GM08714 (cell line): ENCODE results near the gene BMP6.

Experiments
- H3K4me3 ChIP-seq: fragments of 200-500 bp; sonication (Bioruptor generic); 2 replicates; pipeline ENCODE4 v1.5.1; 2014; ENCODE audit warnings: mild to moderate bottlenecking, low read length, inconsistent platforms
- ZNF274 ChIP-seq: IDR thresholded peaks from 2 replicates; pipeline ENCODE4 v1.6.1; 2012; ENCODE audit warnings: mild to moderate bottlenecking, low read depth, low read length

The BMP6 gene

DNA sequence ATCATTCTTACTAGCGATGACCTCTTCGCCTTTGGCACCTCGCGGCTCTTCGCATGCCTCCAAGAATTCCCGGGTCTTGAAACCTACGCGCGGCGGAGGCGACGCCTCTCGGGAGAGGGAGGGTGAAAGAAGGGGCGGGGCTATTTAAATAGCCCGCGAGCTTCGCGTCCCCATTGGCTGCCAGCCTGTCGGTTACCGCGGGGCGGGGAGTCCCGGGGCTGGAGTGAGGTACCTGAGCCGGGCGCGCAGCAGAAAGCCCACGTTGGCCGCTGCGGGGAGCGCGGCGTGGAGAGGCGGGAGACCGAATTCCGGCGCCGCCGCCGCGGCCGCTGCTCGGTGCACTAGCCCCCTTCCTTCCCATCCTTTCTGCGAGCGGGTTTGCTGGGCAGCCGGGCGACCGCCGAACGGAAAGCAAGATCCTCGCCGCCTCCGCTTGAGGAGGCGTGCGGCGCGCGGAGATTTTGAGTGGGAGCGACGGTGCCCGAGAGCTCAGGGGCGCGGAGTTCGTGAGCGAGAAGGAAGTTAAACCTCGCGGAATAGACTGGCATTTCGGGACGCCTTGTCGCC lies at the start of gene BMP6:
Gene BMP6 (plus strand): TSS at position 251 of the 567 bp plus-strand sequence. CDS start 857 bp downstream, outside the sequence.
- TF ChIP-seq ZNF274 = no peak

DNA sequence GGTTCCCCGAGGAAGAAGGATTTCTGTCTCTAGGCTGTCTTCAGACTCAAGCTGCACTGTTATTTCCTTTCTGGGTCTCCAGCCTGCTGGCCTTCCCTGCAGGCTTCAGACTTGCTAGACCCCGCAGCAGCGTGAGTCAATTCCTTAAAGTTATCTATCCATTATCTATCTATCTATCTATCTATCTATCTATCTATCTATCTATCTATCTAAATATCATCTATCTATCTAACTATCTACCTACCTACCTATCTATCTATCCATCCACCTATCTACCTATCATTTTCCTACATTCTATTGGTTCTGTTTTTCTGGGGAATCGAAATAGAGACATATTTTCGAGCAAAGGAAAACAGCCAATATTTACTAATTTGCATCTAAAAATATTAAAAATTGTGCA lies 48.7 kb upstream of the BMP6 start:
- no peak for TF ChIP-seq ZNF274
- H3K4me3 ChIP-seq = no peak overlapping the region

More for the DNA sequence above, at the start of gene BMP6:
- peak within 1 kb of the TSS; percentile 55; the same call in 1 of the 2 replicates for H3K4me3 ChIP-seq

DNA sequence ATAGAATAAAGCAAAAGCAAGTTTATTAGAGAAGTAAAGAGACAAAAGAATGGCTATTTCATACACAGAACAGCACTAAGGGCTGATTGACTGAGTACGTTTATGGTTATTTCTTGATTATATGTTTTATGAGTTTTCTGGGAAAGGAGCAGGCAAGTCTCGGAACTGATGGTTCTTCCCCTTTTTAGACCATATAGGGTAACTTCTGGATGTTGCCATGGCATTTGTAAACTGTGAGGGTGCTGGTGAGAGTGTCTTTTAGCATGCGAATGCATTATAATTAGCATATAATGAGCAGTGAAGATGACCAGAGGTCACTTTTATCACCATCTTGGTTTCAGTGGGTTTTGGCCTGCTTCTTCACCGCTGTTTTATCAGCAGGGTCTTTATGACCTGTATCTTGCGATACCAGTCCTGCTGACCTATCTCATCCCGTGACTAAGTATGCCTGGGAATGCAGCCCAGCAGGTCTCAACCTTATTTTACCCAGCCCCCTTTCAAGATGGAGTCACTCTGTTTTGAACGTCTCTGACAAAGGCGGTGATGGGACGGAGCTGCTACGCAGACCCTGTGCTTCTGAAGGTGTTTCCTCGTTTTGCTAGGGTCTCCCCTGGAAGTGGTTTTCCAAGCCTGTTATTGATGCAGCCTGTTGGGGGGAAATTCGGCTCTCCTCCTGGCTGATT lies 45.4 kb upstream of the BMP6 start:
- TF ChIP-seq ZNF274 = no peak
- H3K4me3 ChIP-seq = no peak overlapping the region

- no peak for TF ChIP-seq ZNF274
- H3K4me3 ChIP-seq = no peak overlapping the region
These were observed 44.5 kb upstream of the BMP6 start for GRCh38 chr6:7681449-7681848.

GRCh38 chr6:7684076-7684475 lies 41.8 kb upstream of the BMP6 start:
- TF ChIP-seq ZNF274 = no peak
- H3K4me3 ChIP-seq = no peak overlapping the region

DNA sequence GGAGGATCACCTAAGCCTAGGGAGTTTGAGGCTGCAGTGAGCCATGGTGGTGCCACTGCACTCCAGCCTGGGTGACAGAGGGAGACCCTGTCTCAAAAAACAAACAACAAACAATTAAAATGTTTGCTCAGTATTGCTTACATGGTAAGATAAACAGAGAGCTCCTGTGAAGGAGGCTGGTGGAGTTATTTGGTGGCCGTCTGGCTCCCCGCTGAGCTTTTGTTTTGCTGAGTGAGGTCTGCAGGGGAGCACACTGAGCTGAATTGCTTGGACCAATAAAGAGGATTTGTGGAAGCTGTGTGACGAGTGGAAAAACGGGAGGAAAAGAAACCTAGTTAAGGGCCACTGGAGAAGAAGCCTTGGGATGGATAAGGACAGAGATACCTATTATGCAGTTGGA lies 41.1 kb upstream of the BMP6 start:
- H3K4me3 ChIP-seq = no peak overlapping the region
- TF ChIP-seq ZNF274 = no peak

DNA sequence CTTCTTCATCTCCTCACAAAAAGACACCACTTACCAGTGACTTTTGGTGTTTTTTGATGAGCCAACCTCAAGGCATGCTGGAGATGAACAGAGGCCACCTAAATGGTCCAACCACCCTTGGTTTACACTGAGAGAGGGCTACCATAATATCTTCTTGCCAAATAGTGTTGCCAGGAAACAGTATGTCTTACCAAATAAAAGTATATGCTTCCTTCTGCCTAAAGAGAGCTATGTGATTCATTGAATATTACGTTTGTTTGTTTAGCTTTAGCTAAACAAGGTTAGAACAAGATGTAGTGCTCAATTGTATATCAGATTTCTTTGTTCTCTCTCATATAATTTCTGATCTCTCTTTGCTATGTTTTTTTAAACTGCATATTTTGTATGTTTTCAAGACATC lies 40.6 kb upstream of the BMP6 start:
- TF ChIP-seq ZNF274 = no peak
- no peak overlapping the region for H3K4me3 ChIP-seq

GRCh38 chr6:7687145-7688111 lies 38.5 kb upstream of the BMP6 start:
- TF ChIP-seq ZNF274 = no peak
- no peak overlapping the region for H3K4me3 ChIP-seq

- no peak overlapping the region for H3K4me3 ChIP-seq
- TF ChIP-seq ZNF274 = no peak
These were observed 34.9 kb upstream of the BMP6 start for GRCh38 chr6:7691021-7691420.

DNA sequence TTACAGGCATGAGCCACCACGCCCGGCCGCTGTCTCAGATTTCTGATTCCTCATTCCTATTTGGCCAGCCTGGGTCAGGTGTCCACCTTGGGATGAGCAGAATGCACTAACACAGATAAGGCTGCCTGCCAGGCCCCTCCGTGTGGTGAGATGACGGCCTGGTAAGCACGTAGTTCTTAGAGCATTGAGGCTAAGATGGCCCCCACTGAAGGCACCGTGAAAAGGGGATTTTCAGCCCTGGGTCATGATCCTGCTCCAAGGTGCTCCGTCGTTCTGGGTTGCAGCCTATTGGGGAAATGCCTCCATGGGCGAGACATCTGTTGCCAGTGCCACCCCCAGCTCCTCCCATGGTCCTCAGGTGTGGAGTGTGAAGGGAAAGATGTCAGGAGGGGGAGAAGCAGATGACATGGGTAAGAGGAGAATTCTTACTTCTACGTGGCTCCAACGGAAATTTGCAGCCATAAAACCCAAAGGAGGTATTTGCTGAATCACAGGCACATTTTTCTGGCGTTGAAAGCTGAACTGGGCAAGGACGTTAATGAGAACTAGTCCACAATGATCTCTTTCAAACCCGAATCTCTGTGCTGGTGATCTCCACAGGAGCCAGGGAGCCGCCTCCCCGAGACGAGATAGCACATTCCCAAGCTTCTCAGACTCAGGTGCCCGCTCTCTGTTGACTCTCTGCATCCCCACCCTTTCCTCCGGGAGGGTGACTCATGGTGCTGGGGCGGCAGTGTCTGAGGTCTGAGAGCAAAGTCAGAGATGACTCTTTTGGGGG lies 34.0 kb upstream of the BMP6 start:
- no peak overlapping the region for H3K4me3 ChIP-seq
- TF ChIP-seq ZNF274 = no peak

GRCh38 chr6:7692453-7692784 lies 33.5 kb upstream of the BMP6 start:
- no peak overlapping the region for H3K4me3 ChIP-seq

DNA sequence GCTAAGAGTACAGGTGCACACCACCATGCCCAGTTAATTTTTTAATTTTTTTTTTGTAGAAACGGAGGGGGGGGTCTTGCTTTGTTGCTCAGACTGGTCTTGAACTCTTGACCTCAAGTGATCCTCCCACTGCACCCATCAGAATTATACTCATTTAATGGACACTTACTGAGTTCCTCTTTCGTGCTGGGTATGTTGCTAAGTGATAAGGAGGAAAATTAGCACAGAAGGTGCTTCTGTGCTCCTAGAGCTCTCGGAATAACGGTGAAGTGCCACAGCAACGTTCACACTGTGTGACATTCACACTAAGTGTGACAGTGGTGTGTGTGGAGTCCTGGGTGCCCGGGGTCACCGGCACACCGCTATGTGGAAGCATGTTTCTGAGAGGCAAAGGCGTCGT lies 32.1 kb upstream of the BMP6 start:
- H3K4me3 ChIP-seq = no peak overlapping the region
- TF ChIP-seq ZNF274 = no peak

More at GRCh38 chr6:7692453-7692784, 33.5 kb upstream of the BMP6 start:
- no peak for TF ChIP-seq ZNF274

- TF ChIP-seq ZNF274 = no peak
- H3K4me3 ChIP-seq = no peak overlapping the region
These were observed 29.8 kb upstream of the BMP6 start for GRCh38 chr6:7696061-7696460.

GRCh38 chr6:7697432-7697819 lies 28.5 kb upstream of the BMP6 start:
- TF ChIP-seq ZNF274 = no peak
- no peak overlapping the region for H3K4me3 ChIP-seq
